GM12878 (cell line): Measurements from ENCODE around the gene SASH1. TPM values are rescaled to one million over a fixed set of nuclear protein-coding genes. Genes with fewer than 3 reads are reported as not detected.

ENCODE experiments used
- ATAC-seq: fragments of 200-7000 bp; cut with Tn5 transposase; 3 replicates; pipeline ENCODE4 v1.9.1; 2020; ENCODE audit warnings: mild to moderate bottlenecking, moderate library complexity
- BruUV-seq: library from RNA; stranded (reverse); fragments of 400-500 nt; replicated peaks from 2 replicates; lab custom pipeline; 2021; lab: Mats Ljungman, UMichigan
- CTCF ChIA-PET: fragments of 300-600 bp; sonication (Branson Sonifier 250); formaldehyde crosslinking; extraction: SDS; loops from one replicate; lab custom pipeline; 2021; ENCODE audit warnings: inconsistent platforms; lab: Yijun Ruan, JAX
- POLR2A ChIA-PET: fragments of 350-600 bp; formaldehyde crosslinking; extraction: SDS; loops from one replicate; lab custom pipeline; 2021; ENCODE audit warnings: inconsistent platforms; lab: Charles Lee
- RAD21 ChIA-PET: fragments of 300-600 bp; sonication (Branson Sonifier 250); formaldehyde crosslinking; loops from one replicate; lab custom pipeline; 2023; ENCODE audit warnings: antibody characterized with exemption; ENCODE audit not compliant: unreplicated experiment; lab: Charles Lee
- SMC1A ChIA-PET: fragments of 300-600 bp; sonication (Branson Sonifier 250); formaldehyde crosslinking; loops from one replicate; lab custom pipeline; 2023; ENCODE audit not compliant: unreplicated experiment, uncharacterized antibody; lab: Charles Lee
- DNase-seq: peaks from one replicate; pipeline ENCODE4 v3.0.0-alpha.2; 2011; ENCODE audit warnings: low read depth, low spot score
- FAIRE-seq: peaks from 3 replicates; lab custom pipeline; 2011; peaks lifted over from hg19 to GRCh38; lab: Jason Lieb, UNC
- H2AFZ ChIP-seq: 2 replicates; pipeline ENCODE4 v1.6.0; 2011; ENCODE audit warnings: low read depth, low read length, control low read depth; ENCODE audit not compliant: control insufficient read depth
- H3K27ac ChIP-seq: 2 replicates; pipeline ENCODE4 v1.5.1; 2011; ENCODE audit warnings: control low read depth; ENCODE audit not compliant: control insufficient read depth, insufficient read depth
- H3K27me3 ChIP-seq, 2 experiments: replicated peaks in 1 of 2; 2 replicates each; pipeline versions ENCODE4 v1.6.0 to v1.6.1; 2011; ENCODE audit warnings: low read length in 1 of 2; ENCODE audit not compliant: control insufficient read depth in 2 of 2, insufficient read depth in 2 of 2
- H3K36me3 ChIP-seq, 2 experiments: 2 replicates each; pipeline ENCODE4 v1.5.1; 2011; ENCODE audit warnings: low read length in 1 of 2; ENCODE audit not compliant: control insufficient read depth in 2 of 2, insufficient read depth in 2 of 2
- H3K4me1 ChIP-seq: 2 replicates; pipeline ENCODE4 v1.6.1; 2011; ENCODE audit warnings: mild to moderate bottlenecking, low read length, moderate library complexity, mixed read lengths; ENCODE audit not compliant: control insufficient read depth, insufficient read depth
- H3K4me2 ChIP-seq: 2 replicates; pipeline ENCODE4 v1.6.0; 2011; ENCODE audit warnings: control low read depth; ENCODE audit not compliant: control insufficient read depth, insufficient read depth
- H3K4me3 ChIP-seq: fragments of 200-600 bp; sonication (generic); 2 replicates; pipeline ENCODE4 v1.5.1; 2016
- H3K79me2 ChIP-seq: 2 replicates; pipeline ENCODE4 v1.6.0; 2011; ENCODE audit warnings: low read length; ENCODE audit not compliant: control insufficient read depth, insufficient read depth
- H3K9ac ChIP-seq: 2 replicates; pipeline ENCODE4 v1.8.0; 2011; ENCODE audit warnings: low read length, control low read depth, mixed read lengths; ENCODE audit not compliant: control insufficient read depth, insufficient read depth
- H3K9me3 ChIP-seq: replicated peaks from 3 replicates; pipeline ENCODE4 v1.5.1; 2011; ENCODE audit warnings: mild to moderate bottlenecking, low read length; ENCODE audit not compliant: control insufficient read depth, insufficient read depth
- H4K20me1 ChIP-seq: 2 replicates; pipeline ENCODE4 v1.6.0; 2011; ENCODE audit not compliant: control insufficient read depth, insufficient read depth
- BMI1 ChIP-seq: fragments of 450-650 bp; IDR thresholded peaks from 2 replicates; pipeline ENCODE4 v1.6.1; 2016; ENCODE audit warnings: mild to moderate bottlenecking, moderate library complexity, borderline replicate concordance
- BRCA1 ChIP-seq: IDR thresholded peaks from 2 replicates; pipeline ENCODE4 v1.6.1; 2011; ENCODE audit warnings: low read depth, low read length, improper control_type of control experiment
- CREM ChIP-seq: IDR thresholded peaks from 2 replicates; pipeline ENCODE4 v1.6.1; 2014; ENCODE audit warnings: antibody characterized with exemption, low read depth
- EP300 ChIP-seq, 2 experiments: fragments of 150-350 bp in 1 of 2; IDR thresholded peaks; 2 replicates each; pipeline ENCODE4 v1.6.1; 2011 to 2012; ENCODE audit warnings: low read depth in 2 of 2, low read length in 2 of 2, borderline replicate concordance in 1 of 2, improper control_type of control experiment in 1 of 2, inconsistent platforms in 1 of 2; ENCODE audit not compliant: control insufficient read depth in 1 of 2
- ESRRA ChIP-seq: IDR thresholded peaks from 2 replicates; pipeline ENCODE4 v1.6.1; 2012; ENCODE audit warnings: mild to moderate bottlenecking, low read length, improper control_type of control experiment
- KAT2A ChIP-seq: conservative IDR thresholded peaks from 2 replicates; pipeline ENCODE4 v1.6.1; 2011; ENCODE audit warnings: low read depth, low read length; ENCODE audit not compliant: control insufficient read depth
- MEF2A ChIP-seq: IDR thresholded peaks from 2 replicates; pipeline ENCODE4 v1.6.1; 2011; ENCODE audit warnings: low read depth, mild to moderate bottlenecking, low read length, moderate library complexity; ENCODE audit not compliant: insufficient read depth
- MTA3 ChIP-seq: IDR thresholded peaks from 2 replicates; pipeline ENCODE4 v1.6.1; 2012; ENCODE audit warnings: low read length, inconsistent platforms, borderline replicate concordance
- NR2F1 ChIP-seq: fragments of 450-650 bp; conservative IDR thresholded peaks from 2 replicates; pipeline ENCODE4 v1.6.1; 2017; ENCODE audit warnings: mild to moderate bottlenecking
- PML ChIP-seq: IDR thresholded peaks from 2 replicates; pipeline ENCODE4 v1.6.1; 2012; ENCODE audit warnings: low read length, inconsistent platforms
- POU2F2 ChIP-seq: IDR thresholded peaks from 3 replicates; pipeline ENCODE4 v1.6.1; 2011; ENCODE audit warnings: low read depth, mild to moderate bottlenecking, low read length, borderline replicate concordance
- RUNX3 ChIP-seq: IDR thresholded peaks from 2 replicates; pipeline ENCODE4 v1.6.1; 2012; ENCODE audit warnings: low read length, inconsistent platforms
- TBL1XR1 ChIP-seq: IDR thresholded peaks from 2 replicates; pipeline ENCODE4 v1.6.1; 2012; ENCODE audit warnings: low read depth, low read length, improper control_type of control experiment
- WGBS: methylation state at CpG from one replicate; pipeline ENCODE4 v1.1.6; 2016; ENCODE audit warnings: low lambda C conversion rate; ENCODE audit not compliant: insufficient replicate concordance, insufficient coverage; ENCODE audit errors: missing lambda C conversion rate; 5-methylcytosine and 5-hydroxymethylcytosine counted together
- in situ Hi-C: fragments of 300-500 bp; cut with MboI; formaldehyde crosslinking; loops from 9 replicates; pipeline ENCODE4 v1.14.3; 2018; ENCODE audit warnings: mixed read lengths
- intact Hi-C: fragments of 100-400 bp; cut with micrococcal nuclease; formaldehyde crosslinking; loops from one replicate; pipeline ENCODE4 v1.14.2; 2022; ENCODE audit not compliant: unreplicated experiment
- polyA plus RNA-seq, 11 experiments: library from polyadenylated mRNA; depleted of rRNA in 4 of 11; unstranded in 6 of 11; stranded (reverse) in 5 of 11; fragments of >200 nt; fragmentation: Nextera tagmentation in 4 of 11; fragmentation: Illumina TruSeq in 1 of 11; extraction: Ambion mirVana in 4 of 11; extraction: Trizol in 1 of 11; gene quantifications; 1 replicate in 1 of 11; 2 replicates in 10 of 11; pipeline versions ENCODE4 v1.2.1 to v1.2.3, GENCODE V29; 2011 to 2016; ENCODE audit warnings: inconsistent platforms in 2 of 11, missing spikeins in 2 of 11, low read depth in 1 of 11
- total RNA-seq, 4 experiments: library from RNA; depleted of rRNA in 3 of 4; stranded (reverse); fragments of >200 nt in 3 of 4; fragmentation: Illumina TruSeq in 1 of 4; extraction: Trizol in 1 of 4; gene quantifications; 2 replicates each; pipeline versions ENCODE4 v1.2.1 to v1.2.3, GENCODE V29; 2013 to 2021
- TF ChIP-seq, protein P1 (sequence below): fragments of 450-650 bp; IDR thresholded peaks from 2 replicates; pipeline ENCODE4 v1.6.1; 2018; ENCODE audit warnings: mild to moderate bottlenecking, low read depth, moderate library complexity; ENCODE audit not compliant: partially characterized antibody

The SASH1 gene
- total and polyA plus RNA-seq, 10 of the 15 experiments (the other 5 are each of a cell fraction or from before 2014, with no cell fraction given) = 0.01 to 0.73 (median 0.14) TPM; not detected in 4

DNA sequence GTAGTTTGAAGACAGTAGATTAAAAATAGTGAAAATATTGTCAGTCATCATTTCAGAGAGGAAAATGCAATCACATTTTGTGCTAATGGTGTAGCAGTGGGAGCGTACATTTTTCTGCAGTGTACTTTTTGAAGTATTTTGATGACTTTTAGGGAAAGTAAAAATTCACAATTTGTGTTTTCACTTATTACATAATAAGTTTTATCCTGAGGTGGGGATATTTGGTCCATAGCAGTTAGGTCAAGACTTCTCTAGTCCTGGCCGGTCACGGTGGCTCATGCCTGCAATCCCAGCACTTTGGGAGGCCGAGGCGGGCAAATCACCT lies 122.3 kb downstream of the SASH1 start:
- ChIA-PET POLR2A (no interaction called here), CTCF (interaction anchor here (1.1 to 8.5 kb wide), 8 partner anchors 12 to 327 kb away, joined by 4 to 91 read pairs (median 8); no protein-coding TSS in a partner anchor), RAD21 (interaction anchor here (0.7 to 1.0 kb wide), 4 partner anchors 285 to 1607 kb away, joined by 3 to 4 read pairs (median 3); no protein-coding TSS in a partner anchor), SMC1A (interaction anchor here (1.9 kb wide), 1 partner anchor 320 kb away, joined by 7 read pairs; no protein-coding TSS in a partner anchor)
- Histone ChIP-seq H3K4me2 (no peak overlapping the region), H3K36me3 (no peaks in the 10 kb centered on the region), H3K27ac (no peak overlapping the region), H3K4me1 (no peaks in the 10 kb centered on the region), H3K27me3 (no peaks in the 10 kb centered on the region), H3K4me3 (no peak overlapping the region), H4K20me1 (no peaks in the 10 kb centered on the region), H3K9ac (no peak overlapping the region), H2AFZ (no peak overlapping the region), H3K79me2 (no peaks in the 10 kb centered on the region), H3K9me3 (no peaks in the 10 kb centered on the region)
- no peak for ATAC-seq
- TF ChIP-seq KAT2A = no peak
- no peak for TF ChIP-seq BRCA1
- no peak for TF ChIP-seq NR2F1
- no peak for TF ChIP-seq TBL1XR1
- no peak for TF ChIP-seq ESRRA
- intact Hi-C loops (loop anchor here (10.0 kb wide), 2 partner anchors 960 to 1070 kb away; partner anchors contain the start of gene SAMD5), in situ Hi-C loops (no loop called here)
- no peak for DNase-seq
- no peak for FAIRE-seq
- 54% methylated on average over 5 of the region's 5 CpGs for WGBS
- no TSS peak for BruUV-seq

DNA sequence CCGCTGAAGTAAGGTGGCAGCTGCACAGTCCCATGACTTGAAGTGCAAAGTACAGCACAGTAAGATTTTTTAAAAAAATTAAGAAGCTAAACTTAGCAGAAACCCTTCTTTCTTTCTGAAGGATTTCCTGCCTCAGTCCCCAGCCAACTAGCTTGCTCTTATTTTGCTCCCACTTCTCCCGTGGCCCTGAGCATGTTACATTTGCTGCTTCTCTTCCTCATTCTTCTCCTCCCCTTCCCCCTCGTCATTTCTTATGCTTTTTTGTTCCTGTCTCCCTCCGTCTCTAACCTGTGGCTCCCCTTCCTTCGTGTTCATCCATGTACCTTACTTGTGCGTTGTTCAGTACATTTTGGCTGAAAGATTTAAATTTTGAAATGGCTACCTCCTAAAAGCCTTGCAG lies 123.0 kb downstream of the SASH1 start:
- no peaks in the 10 kb centered on the region for H3K36me3 ChIP-seq
- TF ChIP-seq PML = no peak
- no peak for TF ChIP-seq POU2F2
- TF ChIP-seq BMI1 = no peak
- TF ChIP-seq RUNX3 = no peak
- TF ChIP-seq, protein P1, sequence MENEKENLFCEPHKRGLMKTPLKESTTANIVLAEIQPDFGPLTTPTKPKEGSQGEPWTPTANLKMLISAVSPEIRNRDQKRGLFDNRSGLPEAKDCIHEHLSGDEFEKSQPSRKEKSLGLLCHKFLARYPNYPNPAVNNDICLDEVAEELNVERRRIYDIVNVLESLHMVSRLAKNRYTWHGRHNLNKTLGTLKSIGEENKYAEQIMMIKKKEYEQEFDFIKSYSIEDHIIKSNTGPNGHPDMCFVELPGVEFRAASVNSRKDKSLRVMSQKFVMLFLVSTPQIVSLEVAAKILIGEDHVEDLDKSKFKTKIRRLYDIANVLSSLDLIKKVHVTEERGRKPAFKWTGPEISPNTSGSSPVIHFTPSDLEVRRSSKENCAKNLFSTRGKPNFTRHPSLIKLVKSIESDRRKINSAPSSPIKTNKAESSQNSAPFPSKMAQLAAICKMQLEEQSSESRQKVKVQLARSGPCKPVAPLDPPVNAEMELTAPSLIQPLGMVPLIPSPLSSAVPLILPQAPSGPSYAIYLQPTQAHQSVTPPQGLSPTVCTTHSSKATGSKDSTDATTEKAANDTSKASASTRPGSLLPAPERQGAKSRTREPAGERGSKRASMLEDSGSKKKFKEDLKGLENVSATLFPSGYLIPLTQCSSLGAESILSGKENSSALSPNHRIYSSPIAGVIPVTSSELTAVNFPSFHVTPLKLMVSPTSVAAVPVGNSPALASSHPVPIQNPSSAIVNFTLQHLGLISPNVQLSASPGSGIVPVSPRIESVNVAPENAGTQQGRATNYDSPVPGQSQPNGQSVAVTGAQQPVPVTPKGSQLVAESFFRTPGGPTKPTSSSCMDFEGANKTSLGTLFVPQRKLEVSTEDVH = no peak
- no peak for TF ChIP-seq CREM
- TF ChIP-seq MTA3 = no peak
- no peak for TF ChIP-seq MEF2A
- TF ChIP-seq EP300 (IDR thresholded peaks at IDR 0.05; ENCODE audit: borderline replicate concordance in 1 of 2, control insufficient read depth in 1 of 2, low read depth in 2 of 2, low read length in 2 of 2) = no peak

More for the DNA sequence above, 123.0 kb downstream of the SASH1 start:
- RAD21 ChIA-PET = interaction anchor here (0.7 to 1.3 kb wide), 2 partner anchors 33 to 288 kb away, joined by 3 to 4 read pairs; no protein-coding TSS in a partner anchor
- in situ Hi-C loops (no loop called here), intact Hi-C loops (loop anchor here (10.0 kb wide), 2 partner anchors 961 to 1071 kb away; partner anchors contain the start of gene SAMD5)
- WGBS = 27% methylated on average over 6 of the region's 6 CpGs
- peaks cover 0 to 2% of the 10 kb centered on the region in 2 experiments; a peak in 1 of 4 replicates for H3K27me3 ChIP-seq
- no peaks in the 10 kb centered on the region for H3K4me1 ChIP-seq
- CTCF ChIA-PET = interaction anchor here (0.6 to 8.5 kb wide), 5 partner anchors 13 to 324 kb away, joined by 3 to 91 read pairs (median 4); no protein-coding TSS in a partner anchor
- POLR2A ChIA-PET = no interaction called here
- SMC1A ChIA-PET = interaction anchor here (0.7 to 1.9 kb wide), 3 partner anchors 12 to 289 kb away, joined by 3 to 7 read pairs (median 6); no protein-coding TSS in a partner anchor
- no peak overlapping the region for H3K27ac ChIP-seq
- H4K20me1 ChIP-seq = no peaks in the 10 kb centered on the region
- H3K9ac ChIP-seq = no peak overlapping the region
- H2AFZ ChIP-seq = no peak overlapping the region
- no peak overlapping the region for H3K4me2 ChIP-seq
- ATAC-seq = no peak
- no peak for DNase-seq
- H3K79me2 ChIP-seq = no peaks in the 10 kb centered on the region
- H3K4me3 ChIP-seq = no peak overlapping the region
- no peak for FAIRE-seq
- H3K9me3 ChIP-seq = no peaks in the 10 kb centered on the region
- no TSS peak for BruUV-seq
